Tibial artery (tissue), 4 donors: Measurements from ENCODE around the gene SLCO3A1.

Experiments
- DNase-seq, 2 donors: peaks; one replicate each; pipeline ENCODE4 v3.0.0-alpha.2; 2019
- H3K27ac ChIP-seq, 2 donors: fragments of 200-600 bp; sonication (generic) in 1 of 2; 1 replicate in 1 of 2; 2 replicates in 1 of 2; pipeline ENCODE4 v1.5.1; 2018 to 2019; ENCODE audit warnings: mild to moderate bottlenecking in 1 of 2
- H3K27me3 ChIP-seq, 2 donors: fragments of 200-600 bp; sonication (generic) in 1 of 2; one replicate each; pipeline versions ENCODE4 v1.5.1 to v1.6.0; 2016 to 2019
- H3K36me3 ChIP-seq, 3 donors: fragments of 200-600 bp; sonication (generic) in 2 of 3; one replicate each; pipeline ENCODE4 v1.5.1; 2016 to 2019; ENCODE audit warnings: mild to moderate bottlenecking in 2 of 3
- H3K4me1 ChIP-seq, 4 donors: fragments of 200-600 bp; sonication (generic) in 2 of 4; 1 replicate in 3 of 4; 2 replicates in 1 of 4; pipeline ENCODE4 v1.5.1; 2016 to 2019
- H3K4me3 ChIP-seq, 2 donors: fragments of 200-600 bp; sonication (generic) in 1 of 2; 1 replicate in 1 of 2; 2 replicates in 1 of 2; pipeline ENCODE4 v1.5.1; 2018 to 2019; ENCODE audit warnings: mild to moderate bottlenecking in 2 of 2
- H3K9me3 ChIP-seq, 3 donors: fragments of 200-600 bp; sonication (generic) in 1 of 3; one replicate each; pipeline ENCODE4 v1.5.1; 2016 to 2019
- intact Hi-C: fragments of 100-400 bp; cut with DNase I; formaldehyde crosslinking; loops from one replicate; pipeline ENCODE4 v1.15.0; 2023; ENCODE audit warnings: low total_unique reads
- TF ChIP-seq, protein P1 (sequence below), 2 experiments: fragments of 200-600 bp in 1 of 2; fragments of 450-650 bp in 1 of 2; IDR thresholded peaks; one replicate each; pipeline ENCODE4 v1.5.1; 2017 to 2019; ENCODE audit warnings: antibody characterized with exemption in 2 of 2, mild to moderate bottlenecking in 1 of 2, moderate library complexity in 1 of 2

Gene SLCO3A1

DNA sequence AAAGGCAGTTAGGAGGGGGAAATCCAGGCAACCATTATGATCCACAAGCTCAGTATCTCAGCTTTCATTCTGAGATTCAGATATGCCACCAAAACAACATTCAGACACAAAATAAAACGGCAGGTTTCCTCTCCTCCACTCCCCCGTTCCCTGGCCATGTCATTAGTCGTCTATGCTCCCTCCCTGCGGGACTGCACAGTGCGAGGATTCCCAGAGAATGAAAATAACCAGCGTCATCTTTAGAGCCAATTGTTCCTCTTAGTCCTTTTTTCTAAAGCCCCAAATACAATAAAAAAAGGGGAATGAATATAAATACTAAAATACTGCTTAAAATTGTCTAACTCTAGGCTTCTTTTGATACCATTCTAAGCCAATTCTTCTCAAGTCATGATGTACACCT, 7.8 kb upstream of the SLCO3A1 start:
- Histone ChIP-seq H3K27me3 (no peaks in the 10 kb centered on the region), H3K4me1 (no peaks in the 10 kb centered on the region), H3K27ac (no peak overlapping the region), H3K4me3 (no peak overlapping the region), H3K9me3 (no peaks in the 10 kb centered on the region), H3K36me3 (no peaks in the 10 kb centered on the region)
- DNase-seq = no peak
- intact Hi-C loops = loop anchor here (2.0 to 10.0 kb wide), 2 partner anchors 23 to 541 kb away; no protein-coding TSS in a partner anchor
- TF ChIP-seq, protein P1, sequence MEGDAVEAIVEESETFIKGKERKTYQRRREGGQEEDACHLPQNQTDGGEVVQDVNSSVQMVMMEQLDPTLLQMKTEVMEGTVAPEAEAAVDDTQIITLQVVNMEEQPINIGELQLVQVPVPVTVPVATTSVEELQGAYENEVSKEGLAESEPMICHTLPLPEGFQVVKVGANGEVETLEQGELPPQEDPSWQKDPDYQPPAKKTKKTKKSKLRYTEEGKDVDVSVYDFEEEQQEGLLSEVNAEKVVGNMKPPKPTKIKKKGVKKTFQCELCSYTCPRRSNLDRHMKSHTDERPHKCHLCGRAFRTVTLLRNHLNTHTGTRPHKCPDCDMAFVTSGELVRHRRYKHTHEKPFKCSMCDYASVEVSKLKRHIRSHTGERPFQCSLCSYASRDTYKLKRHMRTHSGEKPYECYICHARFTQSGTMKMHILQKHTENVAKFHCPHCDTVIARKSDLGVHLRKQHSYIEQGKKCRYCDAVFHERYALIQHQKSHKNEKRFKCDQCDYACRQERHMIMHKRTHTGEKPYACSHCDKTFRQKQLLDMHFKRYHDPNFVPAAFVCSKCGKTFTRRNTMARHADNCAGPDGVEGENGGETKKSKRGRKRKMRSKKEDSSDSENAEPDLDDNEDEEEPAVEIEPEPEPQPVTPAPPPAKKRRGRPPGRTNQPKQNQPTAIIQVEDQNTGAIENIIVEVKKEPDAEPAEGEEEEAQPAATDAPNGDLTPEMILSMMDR (IDR thresholded peaks at IDR 0.05) = no peak

DNA sequence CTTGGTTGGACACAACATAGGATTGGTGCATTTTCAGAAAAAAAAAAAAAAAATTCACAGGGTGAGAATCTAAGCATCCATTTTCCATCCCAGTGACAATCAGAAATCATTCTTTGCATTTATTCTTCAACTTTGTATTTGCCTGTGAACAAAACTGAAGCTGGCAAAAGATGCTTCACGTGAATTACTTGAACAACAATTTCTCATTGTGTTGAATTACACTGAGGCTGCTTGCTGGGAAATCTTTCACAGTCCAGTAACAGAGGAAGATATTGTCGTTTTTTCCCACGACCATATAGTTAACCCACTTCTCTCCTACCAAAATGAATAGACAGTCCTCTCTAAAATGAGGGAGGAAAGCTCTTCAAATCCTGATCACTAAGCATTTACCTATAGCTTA, 4.3 kb upstream of the SLCO3A1 start:
- Histone ChIP-seq H3K9me3 (no peaks in the 10 kb centered on the region), H3K4me1 (peaks cover 0 to 18% (median 11%) of the 10 kb centered on the region in 4 donors), H3K4me3 (no peak overlapping the region), H3K36me3 (no peaks in the 10 kb centered on the region), H3K27ac (no peak overlapping the region), H3K27me3 (no peaks in the 10 kb centered on the region)
- TF ChIP-seq, protein P1 (IDR thresholded peaks at IDR 0.05) = no peak
- no peak for DNase-seq
- intact Hi-C loops = loop anchor here (10.0 kb wide), 1 partner anchor 544 kb away; no protein-coding TSS in a partner anchor

- H3K27ac ChIP-seq = no peak overlapping the region
- H3K27me3 ChIP-seq = no peaks in the 10 kb centered on the region
- peaks cover 0 to 22% (median 14%) of the 10 kb centered on the region in 4 donors for H3K4me1 ChIP-seq
- no peaks in the 10 kb centered on the region for H3K36me3 ChIP-seq
- H3K9me3 ChIP-seq = no peaks in the 10 kb centered on the region
- DNase-seq = no peak
- intact Hi-C loops = loop anchor here (5.0 to 10.0 kb wide), 2 partner anchors 228 to 545 kb away; no protein-coding TSS in a partner anchor
- H3K4me3 ChIP-seq = no peak overlapping the region
- TF ChIP-seq, protein P1 (IDR thresholded peaks at IDR 0.05) = peak; percentile 61 to 66
These were observed 3.8 kb upstream of the SLCO3A1 start for GRCh38 chr15:91849749-91850161.

GRCh38 chr15:91852741-91853510, 582 bp upstream of the SLCO3A1 start:
- Histone ChIP-seq H3K4me3 (peak overlapping the region; percentile 83 to 84), H3K9me3 (no peaks in the 10 kb centered on the region), H3K27me3 (no peaks in the 10 kb centered on the region), H3K4me1 (peaks cover 0 to 41% (median 22%) of the 10 kb centered on the region in 4 donors), H3K36me3 (no peaks in the 10 kb centered on the region), H3K27ac (peak overlapping the region; percentile 78 to 84)
- peak; percentile 77 to 87 for DNase-seq
- intact Hi-C loops = loop anchor here (5.0 kb wide), 1 partner anchor 224 kb away; no protein-coding TSS in a partner anchor
- TF ChIP-seq, protein P1 (IDR thresholded peaks at IDR 0.05) = peak; percentile 60 to 73

- no peaks in the 10 kb centered on the region for H3K9me3 ChIP-seq
- intact Hi-C loops = loop anchor here (5.0 kb wide), 1 partner anchor 223 kb away; no protein-coding TSS in a partner anchor
- DNase-seq = peak; percentile 33 to 72
- H3K27me3 ChIP-seq = no peaks in the 10 kb centered on the region
- H3K36me3 ChIP-seq = no peaks in the 10 kb centered on the region
- H3K4me3 ChIP-seq = peak overlapping the region; percentile 83 to 84
- peak overlapping the region; percentile 78 to 84 for H3K27ac ChIP-seq
- peaks cover 0 to 41% (median 22%) of the 10 kb centered on the region in 4 donors for H3K4me1 ChIP-seq
- TF ChIP-seq, protein P1 (IDR thresholded peaks at IDR 0.05) = peak; percentile 11 to 21
These were observed 585 bp downstream of the SLCO3A1 start for GRCh38 chr15:91853948-91854638.
